H9 (cell line): ENCODE measurements around the gene SLC25A31. TPM values are rescaled to one million over a fixed set of nuclear protein-coding genes. Genes with fewer than 3 reads are reported as not detected.

Experiments
- DNase-seq: peaks from one replicate; pipeline ENCODE4 v3.0.0-alpha.2; 2017
- H2AFZ ChIP-seq: one replicate; pipeline ENCODE4 v1.6.1; 2013; ENCODE audit warnings: mild to moderate bottlenecking, low read length, control low read depth, moderate library complexity
- H2AK5ac ChIP-seq: 2 replicates; pipeline ENCODE4 v1.6.1; 2013; ENCODE audit warnings: low read length, control low read depth, mixed read lengths; ENCODE audit not compliant: insufficient read length
- H2BK120ac ChIP-seq: one replicate; pipeline ENCODE4 v1.6.1; 2013; ENCODE audit warnings: low read depth, mild to moderate bottlenecking, low read length, control low read depth, inconsistent platforms; ENCODE audit not compliant: poor library complexity, severe bottlenecking
- H2BK12ac ChIP-seq: 2 replicates; pipeline ENCODE4 v1.6.1; 2013; ENCODE audit warnings: low read length, control low read depth, mixed read lengths, low read depth; ENCODE audit not compliant: insufficient read length
- H2BK15ac ChIP-seq: 2 replicates; pipeline ENCODE4 v1.6.1; 2013; ENCODE audit warnings: low read depth, low read length, control low read depth
- H2BK20ac ChIP-seq: one replicate; pipeline ENCODE4 v1.6.1; 2013; ENCODE audit warnings: low read depth, mild to moderate bottlenecking, low read length, control low read depth, inconsistent platforms; ENCODE audit not compliant: poor library complexity, severe bottlenecking
- H2BK5ac ChIP-seq: 2 replicates; pipeline ENCODE4 v1.6.1; 2013; ENCODE audit warnings: low read length, control low read depth, mixed read lengths; ENCODE audit not compliant: insufficient read length
- H3K14ac ChIP-seq: 2 replicates; pipeline ENCODE4 v1.6.1; 2013; ENCODE audit warnings: low read length, control low read depth; ENCODE audit not compliant: insufficient read depth
- H3K18ac ChIP-seq: 2 replicates; pipeline ENCODE4 v1.6.1; 2013; ENCODE audit warnings: low read depth, mild to moderate bottlenecking, mixed read lengths, low read length, control low read depth; ENCODE audit not compliant: insufficient read length
- H3K23ac ChIP-seq: 2 replicates; pipeline ENCODE4 v1.6.1; 2013; ENCODE audit warnings: low read length, control low read depth, mixed read lengths, low read depth; ENCODE audit not compliant: insufficient read length
- H3K23me2 ChIP-seq: 2 replicates; pipeline ENCODE4 v1.6.1; 2013; ENCODE audit warnings: low read depth, mild to moderate bottlenecking, mixed read lengths, low read length, control low read depth; ENCODE audit not compliant: insufficient read length, poor library complexity, severe bottlenecking
- H3K27ac ChIP-seq: 2 replicates; pipeline ENCODE4 v1.5.1; 2013; ENCODE audit warnings: low read length, control low read depth, mixed read lengths, low read depth; ENCODE audit not compliant: insufficient read length
- H3K27me3 ChIP-seq: 2 replicates; pipeline ENCODE4 v1.6.1; 2013; ENCODE audit warnings: low read length, control low read depth, inconsistent platforms; ENCODE audit not compliant: insufficient read depth
- H3K4ac ChIP-seq: 2 replicates; pipeline ENCODE4 v1.6.1; 2013; ENCODE audit warnings: low read depth, mild to moderate bottlenecking, control low read depth, inconsistent platforms, low read length, moderate library complexity
- H3K4me1 ChIP-seq: 2 replicates; pipeline ENCODE4 v1.6.1; 2013; ENCODE audit warnings: low read length, control low read depth, inconsistent platforms; ENCODE audit not compliant: insufficient read depth
- H3K4me2 ChIP-seq: 2 replicates; pipeline ENCODE4 v1.6.1; 2013; ENCODE audit warnings: low read length, control low read depth, mixed read lengths; ENCODE audit not compliant: insufficient read length, insufficient read depth
- H3K56ac ChIP-seq: 2 replicates; pipeline ENCODE4 v1.6.1; 2013; ENCODE audit warnings: low read depth, mild to moderate bottlenecking, mixed read lengths, low read length, control low read depth; ENCODE audit not compliant: insufficient read length
- H3K79me1 ChIP-seq: 2 replicates; pipeline ENCODE4 v1.6.1; 2013; ENCODE audit warnings: low read depth, mild to moderate bottlenecking, moderate library complexity, low read length, control low read depth, inconsistent platforms; ENCODE audit not compliant: insufficient read depth, poor library complexity, severe bottlenecking
- H3K79me2 ChIP-seq: 2 replicates; pipeline ENCODE4 v1.6.1; 2013; ENCODE audit warnings: low read length, control low read depth, inconsistent platforms; ENCODE audit not compliant: insufficient read depth
- H3K9ac ChIP-seq: 2 replicates; pipeline ENCODE4 v1.6.1; 2013; ENCODE audit warnings: low read length, control low read depth, mixed read lengths; ENCODE audit not compliant: insufficient read length; ENCODE audit errors: extremely low read depth
- H3K9me3 ChIP-seq: one replicate; pipeline ENCODE4 v1.6.1; 2013; ENCODE audit warnings: low read depth, low read length, inconsistent platforms; ENCODE audit not compliant: control insufficient read depth
- H3T11ph ChIP-seq: one replicate; pipeline ENCODE4 v1.6.1; 2013; ENCODE audit warnings: mild to moderate bottlenecking, low read length, control low read depth, inconsistent platforms
- H4K20me1 ChIP-seq: one replicate; pipeline ENCODE4 v1.6.1; 2013; ENCODE audit not compliant: control insufficient read depth, insufficient read length, insufficient read depth
- H4K5ac ChIP-seq: 2 replicates; pipeline ENCODE4 v1.6.1; 2013; ENCODE audit warnings: low read depth, mild to moderate bottlenecking, mixed read lengths, low read length, control low read depth; ENCODE audit not compliant: insufficient read length
- H4K8ac ChIP-seq: replicated peaks from 2 replicates; pipeline ENCODE4 v1.6.1; 2013; ENCODE audit warnings: low read length, control low read depth, mixed read lengths, low read depth; ENCODE audit not compliant: insufficient read length
- H4K91ac ChIP-seq: 2 replicates; pipeline ENCODE4 v1.6.1; 2013; ENCODE audit warnings: low read depth, mild to moderate bottlenecking, moderate library complexity, mixed read lengths, low read length, control low read depth; ENCODE audit not compliant: insufficient read length
- H3K27ac Mint-ChIP-seq, 3 experiments: 2 replicates in 2 of 3; 3 replicates in 1 of 3; pipeline ENCODE4 v1.8.0; 2020 to 2021; ENCODE audit warnings: mixed read lengths in 3 of 3, mild to moderate bottlenecking in 1 of 3, moderate library complexity in 1 of 3
- H3K27me3 Mint-ChIP-seq: 2 replicates; pipeline ENCODE4 v1.8.0; 2021; ENCODE audit warnings: low read depth, mild to moderate bottlenecking, moderate library complexity, mixed read lengths
- H3K36me3 Mint-ChIP-seq, 3 experiments: 2 replicates in 2 of 3; 3 replicates in 1 of 3; pipeline ENCODE4 v1.8.0; 2020 to 2021; ENCODE audit warnings: low read depth in 3 of 3, mixed read lengths in 3 of 3; ENCODE audit not compliant: insufficient read depth in 1 of 3
- H3K4me1 Mint-ChIP-seq, 2 experiments: 2 replicates each; pipeline ENCODE4 v1.8.0; 2020; ENCODE audit warnings: mixed read lengths in 2 of 2
- H3K4me3 Mint-ChIP-seq, 2 experiments: 2 replicates in 1 of 2; 3 replicates in 1 of 2; pipeline ENCODE4 v1.8.0; 2020 to 2021; ENCODE audit warnings: mild to moderate bottlenecking in 2 of 2, mixed read lengths in 2 of 2, moderate library complexity in 1 of 2
- H3K9me3 Mint-ChIP-seq, 2 experiments: 2 replicates in 1 of 2; 3 replicates in 1 of 2; pipeline ENCODE4 v1.8.0; 2020; ENCODE audit warnings: mild to moderate bottlenecking in 2 of 2, mixed read lengths in 2 of 2, moderate library complexity in 1 of 2
- CTCF ChIP-seq: fragments of 200-600 bp; sonication (generic); conservative IDR thresholded peaks from 3 replicates; pipeline ENCODE4 v1.8.0; 2021; ENCODE audit warnings: antibody characterized with exemption, mild to moderate bottlenecking
- WGBS: extraction: QIAGEN DNeasy Blood & Tissue Kit; methylation state at CpG from one replicate; pipeline ENCODE4 v1.1.7; 2013; ENCODE audit warnings: missing lambda C conversion rate, low lambda C conversion rate, mixed read lengths; ENCODE audit not compliant: insufficient read length; ENCODE audit errors: extremely low coverage; 5-methylcytosine and 5-hydroxymethylcytosine counted together
- total RNA-seq: library from RNA; stranded (reverse); gene quantifications from 2 replicates; pipeline ENCODE4 v1.2.1, GENCODE V29; 2021

SLC25A31 gene
- total RNA-seq, 1 experiment from 2014 or later = not detected

GRCh38 chr4:127748957-127749356 lies 18.8 kb downstream of the SLC25A31 start:
- H3K27me3 Mint-ChIP-seq = no peaks in the 10 kb centered on the region; the same call in 1 of the 2 replicates

More at GRCh38 chr4:127748957-127749356, 18.8 kb downstream of the SLC25A31 start:
- Histone ChIP-seq H2BK15ac (no peak overlapping the region), H4K20me1 (no peaks in the 10 kb centered on the region), H4K91ac (no peak overlapping the region), H3K4me2 (no peak overlapping the region), H3K9ac (no peak overlapping the region), H2BK12ac (no peak overlapping the region), H2AK5ac (no peak overlapping the region), H3K79me1 (no peaks in the 10 kb centered on the region), H3K18ac (no peak overlapping the region), H3K27me3 (no peaks in the 10 kb centered on the region), H3K9me3 (no peaks in the 10 kb centered on the region), H3K4ac (no peak overlapping the region), H3K23me2 (no peaks in the 10 kb centered on the region), H3K4me1 (no peaks in the 10 kb centered on the region), H3K27ac (no peak overlapping the region), H2BK5ac (no peak overlapping the region), H2AFZ (no peak overlapping the region), H3T11ph (no peak overlapping the region), H3K79me2 (no peaks in the 10 kb centered on the region), H2BK120ac (no peak overlapping the region), H3K14ac (no peak overlapping the region), H4K5ac (no peak overlapping the region), H4K8ac (no peak overlapping the region), H2BK20ac (no peak overlapping the region), H3K23ac (no peak overlapping the region), H3K56ac (no peak overlapping the region)
- no peak for TF ChIP-seq CTCF
- Mint-ChIP-seq H3K9me3 (peaks cover 21 to 27% of the 10 kb centered on the region in 2 experiments), H3K4me3 (no peak overlapping the region), H3K4me1 (no peaks in the 10 kb centered on the region), H3K36me3 (peaks cover 3 to 13% (median 10%) of the 10 kb centered on the region in 3 experiments; a peak in 6 of 7 replicates), H3K27ac (no peak overlapping the region; a peak in 1 of 7 replicates)
- no CpG with 5 or more reads among the region's 2 CpGs for whole genome bisulfite sequencing
- no peak for DNase-seq
